ENCODE measurements around the gene MCTP1.
"Not testable (repeated sequence)": the region's sequence is repeated elsewhere in the genome, so short reads cannot be mapped to it uniquely, and the experiment has no call there.

The MCTP1 gene

DNA sequence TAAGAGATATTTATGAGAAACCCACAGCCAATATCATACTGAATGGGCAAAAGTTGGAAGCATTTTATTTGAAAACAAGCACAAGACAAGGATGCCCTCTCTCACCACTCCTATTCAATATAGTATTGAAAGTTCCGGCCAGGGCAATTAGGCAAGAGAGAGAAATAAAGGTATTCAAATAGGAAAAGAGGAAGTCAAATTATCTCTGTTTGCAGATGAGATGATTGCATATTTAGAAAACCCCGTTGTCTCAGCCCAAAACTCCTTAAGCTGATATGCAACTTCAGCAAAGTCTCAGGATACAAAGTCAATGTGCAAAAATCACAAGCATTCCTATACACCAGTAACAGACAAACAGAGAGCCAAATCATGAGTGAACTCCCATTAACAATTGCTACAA lies 325.6 kb downstream of the MCTP1 start:
- not testable (repeated sequence) for DNase-seq (ENCODE audit: low read depth)

DNA sequence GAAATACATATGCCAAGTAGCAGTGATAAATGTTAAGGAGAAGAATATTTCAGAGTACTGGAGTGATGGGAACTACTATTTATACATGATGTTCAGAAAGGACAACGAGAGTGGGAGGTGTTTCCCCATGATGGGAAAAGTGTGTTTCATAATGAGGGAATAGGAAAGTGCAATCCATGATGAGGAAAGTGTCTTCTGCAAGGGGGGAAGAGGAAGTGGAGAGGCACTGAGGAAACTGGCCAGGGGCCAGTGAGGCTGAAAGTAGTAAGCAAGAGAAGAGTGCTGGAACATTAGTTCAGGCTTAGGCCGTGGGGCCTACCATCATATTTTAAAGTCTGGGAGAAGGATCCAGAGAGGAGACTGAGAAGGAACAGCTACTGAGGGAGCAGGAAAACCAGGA lies 339.2 kb downstream of the MCTP1 start:
- no peak for DNase-seq (ENCODE audit: low read depth)

DNA sequence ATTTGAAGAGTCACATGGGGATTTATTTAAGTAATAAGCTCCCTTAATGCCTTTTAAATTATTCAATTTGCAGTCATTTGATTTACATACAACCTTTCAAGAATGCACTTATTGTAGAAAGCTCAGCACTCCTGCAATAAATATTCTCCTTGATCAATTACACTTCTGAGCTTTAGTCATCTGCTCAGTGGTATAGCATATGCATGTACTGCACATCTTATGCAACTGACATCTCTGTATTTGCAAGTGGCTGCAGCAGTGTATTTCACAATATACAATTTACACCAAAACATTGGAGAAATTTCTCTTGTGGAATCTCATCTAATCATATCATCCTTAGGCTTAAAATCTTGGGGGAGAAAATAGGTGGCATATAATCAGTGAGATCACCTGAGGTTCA lies 340.7 kb downstream of the MCTP1 start:
- no peak for DNase-seq (ENCODE audit: low read depth)

DNA sequence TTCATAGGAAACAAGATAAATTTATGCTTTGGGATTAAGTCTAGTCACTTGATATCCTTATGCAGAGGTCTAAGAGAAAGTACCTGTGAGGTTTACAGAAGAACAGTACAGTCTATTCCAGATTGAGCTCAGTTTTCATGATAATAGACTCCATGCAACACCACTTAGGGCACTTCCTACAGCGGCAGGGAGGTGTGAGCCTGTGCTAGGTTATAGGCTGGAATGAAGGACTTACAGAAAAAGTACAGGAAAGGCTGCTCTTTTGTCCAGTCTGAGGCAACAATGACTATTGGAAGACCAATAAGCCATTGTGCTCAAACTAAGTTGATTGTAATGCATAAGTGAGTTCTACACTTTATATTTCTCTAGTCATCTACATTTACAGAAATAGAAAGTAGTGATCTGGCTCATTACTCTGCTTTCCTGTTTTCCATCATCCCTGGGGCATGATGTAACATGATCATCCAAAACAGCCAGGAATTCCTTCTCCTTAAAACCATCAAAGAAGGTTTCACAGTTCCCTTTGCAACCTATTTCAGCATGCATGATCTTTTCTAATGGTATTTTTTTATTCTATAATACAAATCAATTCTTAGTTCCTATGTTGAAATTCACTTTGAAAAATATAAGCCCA lies 343.7 kb downstream of the MCTP1 start:
- no peak for DNase-seq (ENCODE audit: low read depth)

DNA sequence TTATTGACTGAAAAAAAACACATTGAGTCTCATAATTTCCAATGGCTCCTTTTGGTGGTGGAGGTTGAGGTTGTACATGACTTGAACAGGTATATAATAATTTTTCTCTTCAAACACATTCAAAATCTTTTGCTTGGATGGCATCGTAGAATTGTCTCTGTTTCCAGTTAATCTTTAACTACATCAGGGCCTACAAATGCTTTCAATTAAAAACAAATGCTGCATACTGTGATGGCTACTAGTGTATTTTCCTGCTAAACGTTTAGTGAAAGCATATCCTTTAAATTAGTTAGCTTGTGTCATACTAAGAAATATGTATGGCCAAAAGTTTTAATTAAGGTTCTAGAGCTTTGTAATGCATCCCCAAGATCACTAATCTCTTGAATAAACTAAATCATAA lies 352.6 kb downstream of the MCTP1 start:
- DNase-seq (ENCODE audit: low read depth), result no peak

DNA sequence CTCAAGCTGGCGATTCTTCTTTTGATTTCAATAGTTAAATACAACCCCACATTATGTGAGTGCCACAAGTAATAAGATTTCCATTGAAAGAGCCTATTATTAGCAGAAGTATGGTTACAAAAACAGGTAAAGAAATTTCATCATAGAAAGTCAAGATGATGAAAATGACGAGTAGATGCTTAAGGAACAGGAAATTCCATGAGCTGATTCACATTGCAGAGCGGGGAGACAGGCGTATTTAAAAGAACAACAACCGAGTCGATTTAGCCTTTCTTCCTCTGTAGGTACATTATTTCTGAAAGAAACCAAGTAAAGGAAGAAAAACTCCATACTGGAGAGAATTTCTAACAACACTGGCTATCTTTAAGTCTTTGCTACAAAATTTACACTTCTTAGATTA lies 356.0 kb downstream of the MCTP1 start:
- DNase-seq (ENCODE audit: low read depth), result no peak

DNA sequence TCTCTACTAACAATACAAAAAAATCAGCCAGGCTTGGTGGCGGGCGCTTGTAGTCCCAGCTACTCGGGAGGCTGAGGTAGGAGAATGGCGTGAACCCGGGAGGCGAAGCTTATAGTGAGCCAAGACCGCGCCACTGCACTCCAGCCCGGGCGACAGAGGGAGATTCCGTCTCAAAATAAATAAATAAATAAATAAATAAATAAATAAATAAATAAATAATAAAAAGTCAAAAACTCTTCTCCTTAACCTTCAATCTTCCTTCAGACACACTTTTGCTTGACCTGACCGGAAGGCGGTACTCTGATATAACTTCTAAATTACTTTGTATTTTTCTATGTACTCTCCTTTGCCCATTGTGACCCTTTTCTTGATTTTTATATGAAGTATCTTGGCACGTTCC lies 364.3 kb downstream of the MCTP1 start:
- no peak for DNase-seq (ENCODE audit: low read depth)

DNA sequence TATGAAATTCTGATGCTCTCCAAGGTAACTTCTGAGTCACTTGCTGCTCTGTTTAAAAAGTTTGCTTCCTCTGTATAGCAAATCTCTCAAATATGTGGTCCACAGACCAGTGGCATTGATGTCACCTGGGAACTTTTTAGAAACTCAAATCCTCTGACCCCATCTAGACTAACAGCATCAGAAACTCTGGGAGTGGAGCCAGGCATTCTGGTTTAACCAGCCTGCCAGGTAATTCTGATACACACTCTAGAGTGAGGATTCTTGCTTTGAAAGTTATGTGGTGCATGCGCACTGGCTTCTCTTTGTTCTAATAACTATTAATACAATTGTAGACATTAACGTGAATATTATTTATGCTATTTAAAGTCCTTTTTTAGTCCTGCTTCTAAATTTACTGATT lies 368.3 kb downstream of the MCTP1 start:
- DNase-seq (ENCODE audit: low read depth), result no peak

DNA sequence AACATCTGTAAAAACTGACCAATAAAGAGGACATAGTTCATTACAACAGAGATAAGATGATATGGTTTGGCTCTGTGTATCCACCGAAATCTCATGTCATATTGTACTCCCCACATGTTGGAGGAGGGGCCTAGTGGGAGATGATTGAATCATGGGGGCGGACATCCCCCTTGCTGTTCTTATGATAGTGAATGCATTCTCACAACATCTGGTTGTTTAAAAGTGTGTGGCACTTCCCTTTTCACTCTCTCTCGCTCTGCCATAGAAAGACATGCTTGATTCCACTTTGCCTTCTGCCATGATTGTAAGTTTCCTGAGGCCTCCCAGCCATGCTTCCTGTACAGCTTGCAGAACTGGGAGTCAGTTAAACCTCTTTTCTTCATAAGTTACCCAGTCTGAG lies 373.6 kb downstream of the MCTP1 start:
- DNase-seq (ENCODE audit: low read depth), result no peak

DNA sequence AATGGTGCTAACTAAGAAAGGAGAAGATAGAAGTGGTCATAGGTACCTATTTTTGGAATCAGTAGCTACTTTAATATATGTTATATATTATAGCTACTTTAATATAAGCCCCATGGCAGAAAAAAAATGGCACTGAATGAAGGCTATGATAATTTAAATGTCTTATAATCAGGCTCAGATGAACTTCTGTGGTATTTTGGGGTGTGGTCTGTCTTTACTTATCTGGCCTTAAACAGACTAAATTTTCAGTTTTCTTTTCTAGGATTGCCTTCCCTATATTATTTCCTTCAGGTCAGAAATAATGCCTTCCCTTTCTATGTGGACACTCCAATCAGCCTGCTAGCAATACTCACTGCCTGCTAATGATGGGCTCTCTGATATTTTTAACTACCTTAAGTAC lies 374.2 kb downstream of the MCTP1 start:
- no peak for DNase-seq (ENCODE audit: low read depth)

DNA sequence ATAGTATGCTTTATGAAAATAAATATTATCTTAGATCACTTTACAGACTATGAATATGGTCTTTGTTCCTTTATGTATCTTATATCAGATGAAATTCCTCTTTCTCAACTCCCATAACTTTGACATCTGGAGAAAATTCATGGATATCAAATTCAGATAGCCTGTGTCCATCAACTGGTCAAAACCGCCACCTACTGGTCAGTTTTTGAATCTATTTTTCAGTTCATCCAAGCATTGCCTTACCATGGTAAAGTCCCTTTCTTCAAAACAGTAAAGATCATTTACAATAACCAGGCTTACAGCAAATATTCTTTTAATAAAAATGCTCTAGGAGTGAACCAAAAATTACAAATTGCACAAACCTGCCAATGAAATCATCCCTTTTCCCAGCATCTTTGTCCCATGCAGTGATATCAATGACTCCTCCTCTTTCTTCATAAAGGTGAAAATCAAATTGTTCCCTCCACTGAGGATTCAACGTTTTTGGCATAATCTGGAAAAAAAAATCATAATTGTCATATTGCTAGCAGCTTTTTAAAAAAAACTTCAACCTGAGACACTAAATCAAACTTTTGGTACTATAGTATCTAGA lies 375.9 kb downstream of the MCTP1 start:
- no peak for DNase-seq (ENCODE audit: low read depth)

DNA sequence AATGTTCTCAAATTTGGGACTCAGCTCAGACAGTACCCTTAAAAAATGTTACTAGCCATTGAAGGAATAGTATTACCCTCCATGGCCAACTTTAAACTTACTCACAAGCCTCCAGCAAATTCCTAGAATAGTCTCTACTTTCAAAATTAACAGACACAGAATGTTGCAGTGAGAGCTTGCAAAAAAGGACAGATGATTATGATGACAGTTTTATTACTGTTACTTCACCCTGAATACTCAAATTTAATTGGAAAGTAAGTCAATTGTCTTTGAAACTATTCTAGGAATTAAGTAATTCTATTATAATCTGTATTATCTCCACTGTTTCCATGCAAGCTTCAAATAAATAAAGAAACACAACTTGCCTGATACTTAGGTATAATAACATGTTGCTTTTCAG lies 378.1 kb downstream of the MCTP1 start:
- DNase-seq (ENCODE audit: low read depth), result no peak

DNA sequence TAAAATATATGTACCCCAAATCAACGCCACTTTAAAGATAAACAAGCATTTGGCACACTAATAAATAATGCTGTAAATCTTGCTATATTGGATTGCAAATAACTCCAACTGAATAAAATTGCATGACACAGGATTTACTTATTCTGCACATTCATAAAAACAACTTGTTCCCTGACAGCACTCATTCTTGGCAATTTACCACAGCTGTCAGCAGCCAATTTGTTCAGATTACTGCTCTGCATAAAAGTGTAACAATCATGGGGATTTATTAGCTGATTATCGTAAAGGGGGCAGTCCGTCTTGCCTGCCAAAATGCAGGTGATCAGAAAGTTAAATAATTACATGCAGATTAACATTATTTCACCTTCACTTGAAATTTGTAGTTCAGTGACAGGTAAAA lies 381.2 kb downstream of the MCTP1 start:
- DNase-seq (ENCODE audit: low read depth), result no peak

DNA sequence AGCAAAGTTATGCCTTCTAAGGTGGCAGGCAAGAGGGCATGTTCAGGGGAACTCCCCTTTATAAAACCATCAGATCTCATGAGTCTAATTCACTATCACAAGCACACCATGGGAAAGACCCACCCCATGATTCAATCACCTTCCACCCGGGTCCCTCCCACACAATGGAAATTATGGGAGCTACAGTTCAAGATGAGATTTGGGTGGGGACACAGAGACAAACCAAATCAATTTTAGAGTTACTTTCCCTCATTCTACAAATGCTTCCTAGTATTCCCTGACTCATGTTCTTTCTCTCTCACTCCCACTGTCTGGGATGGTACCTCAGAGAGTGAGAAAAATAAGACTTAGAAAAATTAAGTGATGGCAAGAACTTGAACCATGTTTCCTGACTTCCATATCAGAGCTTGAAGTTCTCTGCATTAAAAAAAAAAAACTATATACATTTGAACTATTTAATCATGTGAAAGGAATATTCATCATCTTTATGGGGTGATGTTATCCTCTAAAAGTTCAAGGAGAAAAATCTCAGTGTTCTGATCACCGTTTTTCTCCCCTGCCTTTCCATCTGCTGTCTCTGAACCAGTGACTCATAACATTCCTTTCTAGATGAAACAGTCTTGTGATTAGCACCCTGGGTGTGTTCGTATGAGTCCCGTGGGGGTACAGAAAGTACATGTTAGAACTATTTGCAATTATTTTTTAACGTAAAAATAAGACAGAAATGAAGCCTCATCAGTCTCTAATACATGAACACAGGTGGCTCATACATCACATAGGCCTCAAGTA lies 383.5 kb downstream of the MCTP1 start:
- no peak for DNase-seq (ENCODE audit: low read depth)

DNA sequence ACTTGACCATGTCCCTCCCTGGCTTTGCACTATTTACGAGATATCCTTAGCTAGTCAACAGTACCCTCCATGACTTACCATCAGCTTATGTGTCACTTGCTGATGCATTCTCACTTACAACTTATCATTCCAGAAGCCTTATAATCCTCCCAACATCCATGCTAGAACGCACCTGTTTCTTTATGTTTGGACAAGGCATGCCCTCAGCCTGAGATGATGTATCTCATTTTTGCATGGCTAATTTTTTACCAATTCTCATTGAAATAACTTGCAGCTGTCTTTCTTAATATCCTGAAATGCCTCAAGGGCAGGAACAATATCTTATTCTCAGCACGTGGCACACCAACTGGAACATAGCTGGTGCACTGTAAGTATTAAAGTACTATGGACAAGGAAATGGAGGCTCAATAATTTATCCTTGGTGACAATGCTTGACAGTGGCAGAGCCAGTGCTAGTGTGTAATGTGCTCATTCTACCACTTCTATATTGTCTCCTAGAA lies 384.8 kb downstream of the MCTP1 start:
- no peak for DNase-seq (ENCODE audit: low read depth)

DNA sequence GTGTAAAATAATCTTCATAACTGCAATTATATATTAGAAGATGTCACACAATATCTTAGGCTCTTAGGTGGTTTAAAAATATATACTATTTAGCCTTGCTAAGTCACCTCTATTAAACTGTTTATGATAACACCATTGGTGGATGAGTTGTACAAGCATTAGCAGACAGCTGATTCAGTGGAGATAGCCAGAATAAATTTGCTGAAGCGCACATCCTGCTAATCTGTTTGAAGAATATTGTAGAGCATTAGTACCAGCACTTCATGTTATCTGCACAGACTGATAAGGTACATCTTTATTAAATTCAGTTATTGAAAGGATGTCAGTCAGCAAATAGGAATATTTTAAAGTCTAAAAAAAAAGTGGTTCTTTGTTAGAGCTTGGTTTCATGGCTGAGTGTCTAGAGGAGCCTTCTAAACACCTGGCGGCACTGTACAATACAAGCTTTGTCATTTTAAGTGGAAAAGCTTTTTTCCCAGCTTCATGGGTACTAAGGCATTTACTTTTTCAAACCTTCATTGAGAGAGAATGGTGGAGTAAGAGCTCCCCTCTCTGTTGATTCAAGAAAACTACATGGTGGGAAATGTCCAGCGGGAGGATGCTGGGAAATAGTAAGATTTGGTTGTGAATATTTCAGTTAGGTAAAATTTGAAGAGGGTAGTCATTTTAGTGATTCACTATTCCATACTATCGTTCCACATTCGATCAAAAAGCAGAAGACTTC lies 391.3 kb downstream of the MCTP1 start:
- DNase-seq (ENCODE audit: low read depth), result no peak

DNA sequence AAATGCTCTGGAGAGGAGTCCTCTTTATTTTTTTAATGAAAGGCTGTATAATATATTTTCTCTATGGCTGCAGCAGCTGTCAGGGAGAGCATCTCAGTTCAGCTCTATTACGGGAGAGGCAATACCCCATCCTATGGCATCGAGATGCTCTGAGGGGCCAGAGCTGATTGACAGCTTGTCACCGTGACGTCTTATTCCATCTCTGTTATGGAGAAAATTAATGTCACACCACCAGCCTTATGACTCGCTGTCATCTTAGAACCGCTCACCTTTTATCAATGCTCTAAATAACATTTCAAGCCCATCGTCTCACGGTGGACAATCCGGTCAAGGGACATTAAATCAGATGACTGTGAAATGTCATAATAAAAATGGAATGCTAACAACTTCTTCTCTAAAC lies 392.9 kb downstream of the MCTP1 start:
- DNase-seq (ENCODE audit: low read depth), result no peak

DNA sequence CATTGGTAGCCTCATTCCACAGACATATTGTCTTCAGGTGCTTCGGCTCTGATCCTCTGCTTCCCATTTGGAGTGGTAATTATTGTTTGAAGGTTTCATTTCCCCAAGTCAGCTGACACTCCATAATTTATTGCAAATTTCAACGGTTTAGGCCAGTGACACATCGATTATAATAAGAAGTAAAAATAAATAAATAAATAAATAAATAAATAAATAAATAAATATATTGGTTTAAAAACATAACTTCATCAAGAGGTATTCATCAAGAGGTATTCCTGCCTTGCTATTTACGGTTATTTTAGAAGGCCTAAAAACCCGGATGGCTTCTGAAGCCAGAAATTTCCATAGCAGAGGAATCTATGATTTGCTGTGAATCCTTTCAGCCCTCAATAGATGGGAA lies 393.3 kb downstream of the MCTP1 start:
- DNase-seq (ENCODE audit: low read depth), result no peak

DNA sequence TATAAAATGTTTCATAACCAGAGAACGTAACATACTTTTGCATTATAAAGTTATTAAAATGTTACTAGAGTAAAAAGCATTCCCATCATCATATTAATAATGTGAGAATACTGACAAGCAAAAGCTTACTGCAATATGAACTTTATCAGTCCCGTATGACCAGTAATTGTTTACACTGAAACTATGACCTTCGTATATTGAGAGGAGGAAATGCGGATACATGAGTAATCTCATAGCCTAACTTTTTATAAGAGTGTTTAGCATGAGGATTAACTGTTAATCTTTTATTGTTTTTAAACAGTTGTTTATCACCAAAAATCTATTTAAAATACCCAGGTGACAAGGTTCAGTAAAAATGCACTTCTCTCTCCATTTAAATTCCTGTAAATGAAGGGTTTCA lies 394.0 kb downstream of the MCTP1 start:
- no peak for DNase-seq (ENCODE audit: low read depth)

DNA sequence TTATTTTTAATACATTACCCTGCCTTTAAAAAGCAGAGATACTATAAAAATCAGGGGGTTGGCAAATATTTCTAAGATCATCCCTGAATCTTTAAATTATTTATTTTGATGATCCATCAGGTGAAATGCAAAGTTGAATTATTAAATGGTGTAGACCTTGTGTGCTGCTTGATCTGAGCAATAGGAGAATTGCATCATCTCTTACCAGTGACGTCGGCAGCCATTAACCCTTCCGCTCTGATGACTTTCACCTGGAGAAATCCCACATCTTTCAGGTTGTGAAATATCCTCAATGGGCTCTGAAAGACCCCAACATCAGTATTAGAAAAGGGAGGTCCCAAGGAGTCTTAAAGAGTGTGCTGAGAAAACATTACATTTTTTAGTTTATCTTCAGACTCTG lies 396.2 kb downstream of the MCTP1 start:
- DNase-seq (ENCODE audit: low read depth), result no peak

DNA sequence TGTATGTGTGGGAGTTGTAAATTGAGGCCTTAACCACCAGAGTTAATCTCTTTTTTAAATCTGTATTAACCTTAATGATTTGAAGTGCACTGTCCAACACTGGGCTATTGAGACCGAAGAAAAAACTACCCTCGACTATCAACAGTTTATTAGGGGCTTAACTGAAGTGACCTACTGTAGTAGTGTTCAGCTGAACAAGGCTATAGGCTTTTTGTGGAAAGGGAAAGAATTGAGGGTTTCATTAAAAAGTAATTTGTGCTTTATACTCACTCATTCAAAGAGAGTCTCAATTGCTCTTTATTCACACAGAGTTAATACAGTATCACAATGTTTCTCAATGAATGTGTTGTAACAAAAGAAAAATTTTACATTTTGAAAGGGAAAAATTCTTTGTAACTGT lies 399.0 kb downstream of the MCTP1 start:
- DNase-seq (ENCODE audit: low read depth), result no peak

DNA sequence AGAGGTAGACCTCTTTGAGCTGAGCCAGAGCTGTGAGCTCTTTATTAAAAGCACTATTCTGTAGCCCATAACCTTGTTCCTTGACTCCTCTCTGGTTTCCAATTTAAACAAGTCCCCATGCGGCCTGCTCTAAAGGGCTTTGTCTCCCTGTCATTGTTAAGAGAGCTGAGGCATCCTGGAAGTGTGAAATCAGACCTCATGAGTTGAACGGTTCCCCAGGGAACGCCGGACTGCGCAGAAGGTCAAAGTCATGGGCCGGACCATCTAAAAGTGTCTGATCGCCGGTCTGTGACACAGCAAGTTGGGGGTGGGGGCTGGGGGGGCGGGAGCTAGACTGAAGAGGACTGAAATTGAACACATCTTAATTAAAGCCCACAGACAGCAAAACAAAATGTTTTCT lies 400.6 kb downstream of the MCTP1 start:
- DNase-seq (ENCODE audit: low read depth), result no peak

DNA sequence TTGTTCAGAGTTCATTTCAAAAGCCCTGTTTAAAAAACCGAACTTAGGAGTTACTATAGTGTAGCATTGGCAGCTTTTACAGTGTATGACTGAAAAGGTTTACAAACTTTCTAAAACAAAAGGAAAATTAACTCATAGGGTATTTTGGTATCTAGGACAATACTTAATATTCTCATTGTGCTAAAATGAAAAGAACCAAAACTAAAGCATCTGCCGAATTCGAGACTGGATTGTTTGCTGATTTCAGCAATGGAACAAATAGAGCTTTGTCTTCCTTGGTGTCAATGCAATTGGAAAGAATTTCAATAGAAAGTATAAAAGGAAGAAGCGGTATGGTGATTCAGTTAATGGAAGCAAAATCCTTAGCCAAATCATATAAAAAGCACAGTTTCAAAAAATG lies 412.4 kb downstream of the MCTP1 start:
- DNase-seq (ENCODE audit: low read depth), result no peak
